Transverse colon (tissue), 4 donors: ENCODE data around the gene PDE2A.

Experiments used
- CTCF ChIP-seq, 5 experiments: fragments of 200-600 bp in 3 of 5; fragments of 450-650 bp in 2 of 5; sonication (generic) in 3 of 5; IDR thresholded peaks; 1 replicate in 2 of 5; 2 replicates in 3 of 5; pipeline ENCODE4 v1.5.1; 2016 to 2017; ENCODE audit warnings: antibody characterized with exemption in 5 of 5, inconsistent platforms in 3 of 5, mild to moderate bottlenecking in 2 of 5, moderate library complexity in 1 of 5
- EP300 ChIP-seq: sonication (generic); formaldehyde crosslinking; IDR thresholded peaks from one replicate; pipeline ENCODE4 v1.6.1; 2017; ENCODE audit warnings: antibody characterized with exemption, low read depth
- POLR2A ChIP-seq: fragments of 450-650 bp; IDR thresholded peaks from one replicate; pipeline ENCODE4 v1.6.1; 2016; ENCODE audit warnings: antibody characterized with exemption, mild to moderate bottlenecking, moderate library complexity
- POLR2AphosphoS5 ChIP-seq, 3 donors: sonication (generic); formaldehyde crosslinking; IDR thresholded peaks; one replicate each; pipeline ENCODE4 v1.6.1; 2016; ENCODE audit warnings: antibody characterized with exemption in 3 of 3

DNA sequence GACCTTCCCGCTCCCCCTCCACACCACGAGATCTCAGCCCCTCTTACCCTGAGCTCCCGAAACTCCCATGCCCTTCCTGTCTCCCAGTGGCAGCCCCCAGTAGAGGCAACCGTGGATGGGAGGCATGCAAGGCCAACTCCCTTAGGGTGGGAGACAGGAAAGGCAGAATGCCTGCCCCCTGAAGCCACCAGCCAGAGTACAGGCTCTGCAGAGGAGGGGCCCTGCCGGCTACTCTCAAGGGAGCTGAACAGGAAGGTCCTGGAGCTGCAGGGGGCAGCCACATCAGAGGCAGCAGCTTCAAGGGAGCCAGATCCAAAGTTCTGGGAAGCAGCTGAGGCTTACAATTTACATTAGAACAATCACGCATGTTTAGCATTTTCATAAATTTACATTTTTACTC lies 38.3 kb downstream of the PDE2A start:
- TF ChIP-seq CTCF (IDR thresholded peaks at IDR 0.05) = no peak
- TF ChIP-seq POLR2A = no peak
- TF ChIP-seq POLR2AphosphoS5 (IDR thresholded peaks at IDR 0.05) = no peak
- TF ChIP-seq EP300 = no peak
